Neural progenitor cell (in vitro differentiated cells): ENCODE measurements around the gene GSTM5.

Source experiments
- CTCF ChIP-seq: fragments of 200-600 bp; sonication (generic); IDR thresholded peaks from 2 replicates; pipeline ENCODE4 v1.5.1; 2017; ENCODE audit warnings: antibody characterized with exemption, mild to moderate bottlenecking
- EZH2 ChIP-seq: fragments of 200-600 bp; sonication (generic); IDR thresholded peaks from 2 replicates; pipeline ENCODE4 v1.6.1; 2017; ENCODE audit warnings: antibody characterized with exemption, mild to moderate bottlenecking, moderate library complexity

DNA sequence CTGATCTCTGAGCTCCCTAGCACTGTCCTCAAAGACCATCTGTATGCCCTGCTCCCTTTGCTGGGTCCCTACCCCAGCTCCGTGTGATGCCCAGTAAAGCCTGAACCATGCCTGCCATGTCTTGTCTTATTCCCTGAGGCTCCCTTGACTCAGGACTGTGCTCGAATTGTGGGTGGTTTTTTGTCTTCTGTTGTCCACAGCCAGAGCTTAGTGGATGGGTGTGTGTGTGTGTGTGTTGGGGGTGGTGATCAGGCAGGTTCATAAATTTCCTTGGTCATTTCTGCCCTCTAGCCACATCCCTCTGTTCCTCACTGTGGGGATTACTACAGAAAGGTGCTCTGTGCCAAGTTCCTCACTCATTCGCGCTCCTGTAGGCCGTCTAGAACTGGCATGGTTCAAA lies 5.7 kb downstream of the GSTM5 start:
- TF ChIP-seq CTCF (no peak), EZH2 (no peak)
